ENCODE data around the gene EHMT1. TPM values are rescaled to one million over a fixed set of nuclear protein-coding genes. Genes with fewer than 3 reads are reported as not detected.

EHMT1 gene
- total RNA-seq, 2 donors from 2014 or later: 137 to 139 TPM

DNA sequence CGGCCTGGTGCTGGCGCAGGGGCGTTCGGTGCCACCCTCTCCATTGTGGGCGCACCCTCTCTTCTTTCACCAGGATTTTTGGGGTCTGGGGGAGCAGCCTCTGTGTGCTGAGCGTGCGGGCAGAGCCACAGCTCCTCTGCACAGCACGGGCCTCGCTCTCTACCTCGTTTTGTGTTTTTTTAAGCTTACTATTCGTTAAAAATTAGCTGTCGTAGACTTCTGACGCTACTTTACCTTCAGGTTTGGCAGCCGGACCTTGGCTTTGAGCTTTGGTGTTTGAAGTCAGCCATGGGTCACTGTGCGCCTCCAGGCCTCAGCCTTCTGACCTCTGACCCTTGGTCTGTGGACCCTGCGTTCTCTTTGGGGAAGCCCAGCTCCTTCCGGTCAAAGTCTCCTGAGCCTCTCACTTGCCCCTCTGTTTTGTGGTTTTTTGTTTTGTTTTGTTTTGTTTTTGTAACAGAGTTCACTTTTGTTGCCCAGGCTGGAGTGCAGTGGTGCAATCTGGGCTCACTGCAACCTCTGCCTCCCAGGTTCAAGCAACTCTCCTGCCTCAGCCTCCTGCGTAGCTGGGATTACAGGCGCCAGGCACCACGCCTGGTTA, 170.6 kb downstream of the EHMT1 start:
- TF ChIP-seq, protein P1, sequence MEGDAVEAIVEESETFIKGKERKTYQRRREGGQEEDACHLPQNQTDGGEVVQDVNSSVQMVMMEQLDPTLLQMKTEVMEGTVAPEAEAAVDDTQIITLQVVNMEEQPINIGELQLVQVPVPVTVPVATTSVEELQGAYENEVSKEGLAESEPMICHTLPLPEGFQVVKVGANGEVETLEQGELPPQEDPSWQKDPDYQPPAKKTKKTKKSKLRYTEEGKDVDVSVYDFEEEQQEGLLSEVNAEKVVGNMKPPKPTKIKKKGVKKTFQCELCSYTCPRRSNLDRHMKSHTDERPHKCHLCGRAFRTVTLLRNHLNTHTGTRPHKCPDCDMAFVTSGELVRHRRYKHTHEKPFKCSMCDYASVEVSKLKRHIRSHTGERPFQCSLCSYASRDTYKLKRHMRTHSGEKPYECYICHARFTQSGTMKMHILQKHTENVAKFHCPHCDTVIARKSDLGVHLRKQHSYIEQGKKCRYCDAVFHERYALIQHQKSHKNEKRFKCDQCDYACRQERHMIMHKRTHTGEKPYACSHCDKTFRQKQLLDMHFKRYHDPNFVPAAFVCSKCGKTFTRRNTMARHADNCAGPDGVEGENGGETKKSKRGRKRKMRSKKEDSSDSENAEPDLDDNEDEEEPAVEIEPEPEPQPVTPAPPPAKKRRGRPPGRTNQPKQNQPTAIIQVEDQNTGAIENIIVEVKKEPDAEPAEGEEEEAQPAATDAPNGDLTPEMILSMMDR (conservative IDR thresholded peaks at IDR 0.05): no peak
- H3K36me3 Mint-ChIP-seq (ENCODE audit: low read depth): peaks cover 67% of the 10 kb centered on the region
- no peak for DNase-seq
- Histone ChIP-seq H3K9ac (ENCODE audit: extremely low read depth, low read length, poor library complexity, severe bottlenecking) (no peak overlapping the region), H3K27ac (ENCODE audit: low read depth, low read length) (no peak overlapping the region), H3K9me3 (ENCODE audit: control insufficient read depth, low read length) (no peaks in the 10 kb centered on the region), H3K4me3 (ENCODE audit: low read length) (no peak overlapping the region), H3K27me3 (ENCODE audit: control insufficient read depth, insufficient read depth, low read length, poor library complexity, severe bottlenecking) (no peaks in the 10 kb centered on the region), H3K36me3 (ENCODE audit: control insufficient read depth, insufficient read depth, low read length) (peaks cover 55% of the 10 kb centered on the region), H3K4me1 (ENCODE audit: control insufficient read depth, insufficient read depth, low read length) (no peaks in the 10 kb centered on the region)
- no peak overlapping the region for H3K27ac Mint-ChIP-seq
- no peaks in the 10 kb centered on the region for H3K9me3 Mint-ChIP-seq
- WGBS, 2 experiments (ENCODE audit: insufficient coverage in 1 of 2, insufficient read length in 1 of 2): 87 to 90% methylated on average over 11 to 20 of the region's 20 CpGs
- peaks cover 7% of the 10 kb centered on the region for H3K4me1 Mint-ChIP-seq
- H3K4me3 Mint-ChIP-seq: no peak overlapping the region
- no peaks in the 10 kb centered on the region for H3K27me3 Mint-ChIP-seq (ENCODE audit: insufficient read depth)

DNA sequence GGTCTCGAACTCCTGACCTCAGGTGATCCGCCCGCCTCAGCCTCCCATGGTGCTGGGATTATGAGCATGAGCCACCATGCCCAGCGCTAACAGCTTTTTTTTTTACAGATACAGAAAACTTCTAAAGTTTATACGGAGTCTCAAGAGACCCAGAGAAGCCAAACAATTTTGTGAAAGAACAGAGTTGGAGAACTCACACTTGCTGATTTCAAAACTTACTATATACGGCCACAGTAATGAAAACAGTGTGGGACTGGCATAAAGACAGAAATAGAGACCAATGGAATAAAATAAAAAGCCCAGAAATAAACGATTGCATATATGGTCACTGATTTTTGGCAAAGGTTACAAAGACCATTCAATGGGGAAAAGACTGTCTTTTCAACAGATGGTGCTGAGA, 173.1 kb downstream of the EHMT1 start:
- TF ChIP-seq, protein P1 (conservative IDR thresholded peaks at IDR 0.05): no peak
- Histone ChIP-seq H3K4me1 (ENCODE audit: control insufficient read depth, insufficient read depth, low read length) (no peaks in the 10 kb centered on the region), H3K9ac (ENCODE audit: extremely low read depth, low read length, poor library complexity, severe bottlenecking) (no peak overlapping the region), H3K27ac (ENCODE audit: low read depth, low read length) (no peak overlapping the region), H3K36me3 (ENCODE audit: control insufficient read depth, insufficient read depth, low read length) (peaks cover 60% of the 10 kb centered on the region), H3K9me3 (ENCODE audit: control insufficient read depth, low read length) (no peaks in the 10 kb centered on the region), H3K27me3 (ENCODE audit: control insufficient read depth, insufficient read depth, low read length, poor library complexity, severe bottlenecking) (no peaks in the 10 kb centered on the region), H3K4me3 (ENCODE audit: low read length) (no peak overlapping the region)
- no peak overlapping the region for H3K4me3 Mint-ChIP-seq
- H3K27ac Mint-ChIP-seq: no peak overlapping the region
- peaks cover 72% of the 10 kb centered on the region for H3K36me3 Mint-ChIP-seq (ENCODE audit: low read depth)
- H3K4me1 Mint-ChIP-seq: no peaks in the 10 kb centered on the region
- 95 to 98% methylated on average over 4 to 7 of the region's 7 CpGs for WGBS, 2 experiments (ENCODE audit: insufficient coverage in 1 of 2, insufficient read length in 1 of 2)
- no peaks in the 10 kb centered on the region for H3K9me3 Mint-ChIP-seq
- no peaks in the 10 kb centered on the region for H3K27me3 Mint-ChIP-seq (ENCODE audit: insufficient read depth)
- no peak for DNase-seq

DNA sequence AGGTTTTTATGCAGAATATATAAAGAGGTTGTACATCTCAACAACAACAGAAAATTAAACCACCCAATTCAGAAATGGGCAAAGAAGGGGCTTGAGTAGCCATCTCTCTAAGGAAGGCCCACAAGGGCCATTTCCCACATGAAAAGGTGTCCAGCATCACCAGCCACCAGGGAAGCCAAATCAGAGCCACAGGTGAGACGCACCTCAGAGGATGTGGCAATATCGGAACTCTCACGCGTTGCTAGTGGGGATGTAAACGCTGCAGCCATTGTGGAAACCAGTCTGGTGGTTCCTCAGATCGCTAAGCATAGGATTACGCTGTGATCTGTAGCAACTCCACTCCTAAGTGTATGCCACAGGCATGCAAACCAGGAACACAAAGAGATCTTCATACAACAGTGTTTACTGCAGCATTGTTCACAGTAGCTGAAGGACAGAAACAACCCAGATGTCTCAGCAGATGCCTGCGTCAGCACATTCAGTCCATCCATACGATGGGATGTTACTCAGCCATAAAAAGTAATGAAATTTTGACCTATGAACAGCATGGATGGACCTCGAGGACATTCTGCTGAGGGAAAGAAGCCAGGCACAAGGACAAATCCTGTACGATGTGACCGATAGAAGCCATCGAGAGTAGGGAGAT, 174.5 kb downstream of the EHMT1 start:
- TF ChIP-seq, protein P1 (conservative IDR thresholded peaks at IDR 0.05): no peak
- H3K36me3 ChIP-seq (ENCODE audit: control insufficient read depth, insufficient read depth, low read length): peaks cover 70% of the 10 kb centered on the region
- Mint-ChIP-seq H3K36me3 (ENCODE audit: low read depth) (peaks cover 80% of the 10 kb centered on the region), H3K27me3 (ENCODE audit: insufficient read depth) (no peaks in the 10 kb centered on the region), H3K27ac (no peak overlapping the region), H3K4me3 (no peak overlapping the region), H3K9me3 (no peaks in the 10 kb centered on the region), H3K4me1 (no peaks in the 10 kb centered on the region)
- 96 to 97% methylated on average over 13 of the region's 13 CpGs for WGBS, 2 experiments (ENCODE audit: insufficient coverage in 1 of 2, insufficient read length in 1 of 2)
- no peak overlapping the region for H3K27ac ChIP-seq (ENCODE audit: low read depth, low read length)
- DNase-seq: no peak
- no peaks in the 10 kb centered on the region for H3K4me1 ChIP-seq (ENCODE audit: control insufficient read depth, insufficient read depth, low read length)
- H3K27me3 ChIP-seq (ENCODE audit: control insufficient read depth, insufficient read depth, low read length, poor library complexity, severe bottlenecking): no peaks in the 10 kb centered on the region
- H3K4me3 ChIP-seq (ENCODE audit: low read length): no peak overlapping the region
- H3K9ac ChIP-seq (ENCODE audit: extremely low read depth, low read length, poor library complexity, severe bottlenecking): no peak overlapping the region
- H3K9me3 ChIP-seq (ENCODE audit: control insufficient read depth, low read length): no peaks in the 10 kb centered on the region
